OCI-LY7 (cell line): ENCODE data around the gene RAB24. TPM values are rescaled to one million over a fixed set of nuclear protein-coding genes. Genes with fewer than 3 reads are reported as not detected.

Experiments used
- BruUV-seq: library from RNA; stranded (reverse); fragments of 400-500 nt; replicated peaks from 2 replicates; lab custom pipeline; 2021; lab: Mats Ljungman, UMichigan
- CTCF ChIA-PET: fragments of 300-600 bp; sonication (Branson Sonifier 250); formaldehyde crosslinking; loops from one replicate; lab custom pipeline; 2022; ENCODE audit warnings: antibody characterized with exemption; ENCODE audit not compliant: unreplicated experiment; lab: Charles Lee
- POLR2A ChIA-PET: fragments of 300-600 bp; sonication (Branson Sonifier 250); formaldehyde crosslinking; loops from one replicate; lab custom pipeline; 2022; ENCODE audit warnings: antibody characterized with exemption; lab: Charles Lee
- DNase-seq: peaks from one replicate; pipeline ENCODE4 v3.0.0-alpha.2; 2015; ENCODE audit warnings: low spot score
- H2AFZ ChIP-seq: fragments of 200-600 bp; sonication (generic), shearing (Covaris generic); 2 replicates; pipeline ENCODE4 v1.6.1; 2014; ENCODE audit warnings: mild to moderate bottlenecking, antibody characterized with exemption, low read length, moderate library complexity
- H3K27ac ChIP-seq: fragments of 200-600 bp; sonication (generic); 2 replicates; pipeline ENCODE4 v1.5.1; 2014; ENCODE audit warnings: mixed run types, low read depth, mild to moderate bottlenecking, moderate library complexity, low read length, inconsistent platforms; ENCODE audit not compliant: poor library complexity, severe bottlenecking
- H3K36me3 ChIP-seq: fragments of 200-600 bp; sonication (generic); 2 replicates; pipeline ENCODE4 v1.6.1; 2014; ENCODE audit warnings: mild to moderate bottlenecking, antibody characterized with exemption, low read length, moderate library complexity, mixed read lengths; ENCODE audit not compliant: insufficient read depth
- H3K4me1 ChIP-seq: fragments of 200-600 bp; sonication (generic); 2 replicates; pipeline ENCODE4 v1.5.1; 2014; ENCODE audit warnings: mild to moderate bottlenecking, low read length; ENCODE audit not compliant: insufficient read depth, poor library complexity, severe bottlenecking
- H3K4me2 ChIP-seq: fragments of 200-600 bp; sonication (generic); 2 replicates; pipeline ENCODE4 v1.6.1; 2014; ENCODE audit warnings: mild to moderate bottlenecking, low read length
- H3K4me3 ChIP-seq: fragments of 200-600 bp; sonication (generic); 2 replicates; pipeline ENCODE4 v1.5.1; 2014; ENCODE audit warnings: mild to moderate bottlenecking, low read depth, low read length; ENCODE audit not compliant: poor library complexity, severe bottlenecking
- H3K79me2 ChIP-seq: fragments of 200-600 bp; sonication (generic); 2 replicates; pipeline ENCODE4 v1.6.1; 2016; ENCODE audit warnings: low read depth, mild to moderate bottlenecking, low read length, moderate library complexity, mixed read lengths; ENCODE audit not compliant: insufficient read depth
- H3K9me2 ChIP-seq: fragments of 200-600 bp; sonication (generic); 2 replicates; pipeline ENCODE4 v1.6.1; 2016; ENCODE audit warnings: mild to moderate bottlenecking, low read length, mixed read lengths; ENCODE audit not compliant: insufficient read depth
- H3K9me3 ChIP-seq: fragments of 200-600 bp; sonication (generic); 2 replicates; pipeline ENCODE4 v1.6.1; 2014; ENCODE audit warnings: mild to moderate bottlenecking, mixed run types, low read length, mixed read lengths
- H4K20me1 ChIP-seq: fragments of 200-600 bp; sonication (generic); 2 replicates; pipeline ENCODE4 v1.6.1; 2014; ENCODE audit warnings: mild to moderate bottlenecking, antibody characterized with exemption, low read length, moderate library complexity, mixed read lengths; ENCODE audit not compliant: insufficient read depth
- CTCF ChIP-seq: fragments of 200-600 bp; sonication (generic); conservative IDR thresholded peaks from 2 replicates; pipeline ENCODE4 v1.5.1; 2014; ENCODE audit warnings: mild to moderate bottlenecking, antibody characterized with exemption, low read length, moderate library complexity, mixed read lengths
- EZH2phosphoT487 ChIP-seq: fragments of 200-600 bp; sonication (generic); IDR thresholded peaks from 2 replicates; pipeline ENCODE4 v1.6.1; 2018; ENCODE audit warnings: low read depth, borderline replicate concordance, mild to moderate bottlenecking, mixed run types, antibody characterized with exemption, low read length, moderate library complexity, mixed read lengths
- intact Hi-C: fragments of 100-400 bp; cut with micrococcal nuclease; formaldehyde crosslinking; loops from one replicate; pipeline ENCODE4 v1.10.0; 2022; ENCODE audit not compliant: unreplicated experiment
- total RNA-seq, 2 experiments: library from RNA; depleted of rRNA in 1 of 2; stranded (reverse); fragments of >200 nt in 1 of 2; shearing (Covaris generic) in 1 of 2; gene quantifications; 2 replicates each; pipeline ENCODE4 v1.2.3, GENCODE V29; 2014 to 2022

Gene RAB24
- total RNA-seq, 2 experiments from 2014 or later: 25.8 to 36.1 TPM

DNA sequence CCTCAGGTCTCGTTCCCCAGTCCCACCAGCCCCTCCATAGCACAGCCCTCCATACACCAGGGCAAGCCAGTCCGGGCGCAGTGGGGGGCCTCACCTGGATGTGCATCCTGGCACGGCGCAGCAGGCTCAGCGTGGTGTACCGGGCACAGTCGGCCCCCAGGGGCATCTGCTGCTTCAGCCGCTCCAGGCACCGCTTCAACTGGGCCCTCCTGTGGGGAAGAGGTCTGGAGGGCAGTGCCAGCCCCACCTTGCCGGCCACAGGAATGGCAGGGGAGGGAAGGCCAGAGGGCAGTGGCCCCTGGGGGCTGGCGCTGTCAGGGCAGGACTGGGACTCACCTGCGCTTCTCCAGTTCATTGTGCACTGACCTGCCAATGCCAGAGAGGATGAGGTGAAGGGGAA lies 6.8 kb upstream of the RAB24 start:
- intact Hi-C loops: loop anchor here (5.0 kb wide), 2 partner anchors 197 to 238 kb away; partner anchors contain the start of gene DOK3
- Histone ChIP-seq H3K4me2 (peak overlapping the region; percentile 86), H3K9me3 (no peaks in the 10 kb centered on the region), H3K9me2 (no peaks in the 10 kb centered on the region), H3K4me1 (peaks cover 64% of the 10 kb centered on the region), H3K4me3 (peak overlapping the region; percentile 94), H3K36me3 (peaks cover 50% of the 10 kb centered on the region), H2AFZ (no peak overlapping the region), H4K20me1 (peaks cover 19% of the 10 kb centered on the region; the same call in 1 of the 2 replicates), H3K27ac (peak overlapping the region; percentile 92), H3K79me2 (peaks cover 20% of the 10 kb centered on the region)
- no peak for DNase-seq
- TF ChIP-seq EZH2phosphoT487 (no peak), CTCF (no peak)
- BruUV-seq: no TSS peak
- ChIA-PET POLR2A (interaction anchor here (0.5 to 1.7 kb wide), 8 partner anchors 9 to 296 kb away, joined by 3 to 5 read pairs (median 3); partner anchors contain the start of gene LMAN2), CTCF (interaction anchor here (0.5 to 1.9 kb wide), 4 partner anchors 9 to 77 kb away, joined by 3 to 6 read pairs (median 4); partner anchors contain the start of gene LMAN2)

- Histone ChIP-seq H3K79me2 (peaks cover 28% of the 10 kb centered on the region), H3K4me1 (peaks cover 71% of the 10 kb centered on the region), H4K20me1 (peaks cover 24% of the 10 kb centered on the region; the same call in 1 of the 2 replicates), H2AFZ (no peak overlapping the region), H3K9me3 (no peaks in the 10 kb centered on the region), H3K27ac (peak overlapping the region; percentile 92), H3K4me3 (peak overlapping the region; percentile 94), H3K4me2 (peak overlapping the region; percentile 86), H3K9me2 (no peaks in the 10 kb centered on the region), H3K36me3 (peaks cover 57% of the 10 kb centered on the region)
- no TSS peak for BruUV-seq
- DNase-seq: peak; percentile 78
- intact Hi-C loops: loop anchor here (5.0 to 10.0 kb wide), 3 partner anchors 198 to 315 kb away; partner anchors contain the start of gene DOK3
- peak; percentile 96 for TF ChIP-seq CTCF
- no peak for TF ChIP-seq EZH2phosphoT487
- CTCF ChIA-PET: interaction anchor here (0.5 to 1.9 kb wide), 5 partner anchors 8 to 244 kb away, joined by 3 to 6 read pairs (median 4); partner anchors contain the start of gene LMAN2
- POLR2A ChIA-PET: interaction anchor here (0.5 to 1.7 kb wide), 9 partner anchors 8 to 385 kb away, joined by 3 to 5 read pairs (median 3); partner anchors contain the start of gene LMAN2
Measured at GRCh38 chr5:177309351-177310191, 6.1 kb upstream of the RAB24 start.
